A549 (cell line): ENCODE data around the gene PITPNC1. TPM values are rescaled to one million over a fixed set of nuclear protein-coding genes. Genes with fewer than 3 reads are reported as not detected.

Experiments used
- ATAC-seq, 2 experiments: fragments of 200-7000 bp in 1 of 2; fragments of >200 bp in 1 of 2; cut with Nextera tagmentation in 1 of 2; cut with Tn5 transposase in 1 of 2; 3 replicates each; pipeline versions ENCODE4 v1.8.0 to v1.9.1; 2018 to 2020; ENCODE audit warnings: mild to moderate bottlenecking in 1 of 2, moderate library complexity in 1 of 2
- CTCF ChIA-PET: fragments of 300-600 bp; sonication (Branson Sonifier 250); formaldehyde crosslinking; extraction: SDS; loops from one replicate; lab custom pipeline; 2021; ENCODE audit warnings: antibody characterized with exemption, inconsistent platforms; lab: Yijun Ruan, JAX
- POLR2A ChIA-PET: fragments of 350-600 bp; formaldehyde crosslinking; extraction: SDS; loops from one replicate; lab custom pipeline; 2021; ENCODE audit warnings: antibody characterized with exemption, inconsistent platforms; lab: Yijun Ruan, JAX
- DNase-seq, 2 experiments: peaks; one replicate each; pipeline versions ENCODE4 v3.0.0 to v3.0.0-alpha.2; 2011 to 2016; ENCODE audit warnings: low read depth in 1 of 2, low spot score in 1 of 2
- FAIRE-seq: peaks from 2 replicates; lab custom pipeline; 2011; peaks lifted over from hg19 to GRCh38; lab: Jason Lieb, UNC
- H3K27ac ChIP-seq, 2 experiments: fragments of >200 bp; sonication (Bioruptor Twin); formaldehyde crosslinking; 3 replicates each; pipeline ENCODE4 v1.5.1; 2016 to 2017
- H3K4me1 ChIP-seq: fragments of >200 bp; sonication (Bioruptor Twin); formaldehyde crosslinking; 3 replicates; pipeline ENCODE4 v1.6.1; 2016
- H3K4me2 ChIP-seq: fragments of >200 bp; sonication (Bioruptor Twin); formaldehyde crosslinking; 3 replicates; pipeline ENCODE4 v1.6.1; 2016
- H3K4me3 ChIP-seq: fragments of >200 bp; sonication (Bioruptor Twin); formaldehyde crosslinking; 3 replicates; pipeline ENCODE4 v1.5.1; 2016
- H3K9me3 ChIP-seq: fragments of >200 bp; sonication (Bioruptor Twin); formaldehyde crosslinking; 3 replicates; pipeline ENCODE4 v1.6.1; 2016
- BHLHE40 ChIP-seq: IDR thresholded peaks from 2 replicates; pipeline ENCODE4 v1.6.1; 2012; ENCODE audit warnings: low read depth, low read length, inconsistent platforms
- CBX8 ChIP-seq: fragments of 200-600 bp; sonication (generic); IDR thresholded peaks from 2 replicates; pipeline ENCODE4 v1.6.1; 2016
- CEBPB ChIP-seq, 2 experiments: fragments of >200 bp in 1 of 2; sonication (Bioruptor Twin) in 1 of 2; formaldehyde crosslinking in 1 of 2; IDR thresholded peaks; 2 replicates each; pipeline ENCODE4 v1.6.1; 2012 to 2016
- CHD2 ChIP-seq: fragments of 150-350 bp; IDR thresholded peaks from 2 replicates; pipeline ENCODE4 v1.6.1; 2014; ENCODE audit warnings: low read length; ENCODE audit not compliant: partially characterized antibody
- CHD4 ChIP-seq: fragments of 200-600 bp; sonication (generic); IDR thresholded peaks from 2 replicates; pipeline ENCODE4 v1.6.1; 2016; ENCODE audit warnings: antibody characterized with exemption, mild to moderate bottlenecking, borderline replicate concordance
- E2F6 ChIP-seq: IDR thresholded peaks from 2 replicates; pipeline ENCODE4 v1.6.1; 2012; ENCODE audit warnings: low read depth, borderline replicate concordance
- EHF ChIP-seq: fragments of 250-450 bp; sonication (Bioruptor Pico); IDR thresholded peaks from 2 replicates; pipeline ENCODE4 v1.5.0; 2020; ENCODE audit warnings: mild to moderate bottlenecking
- EP300 ChIP-seq, 2 experiments: fragments of >200 bp; sonication (Bioruptor Twin); formaldehyde crosslinking; IDR thresholded peaks; 2 replicates in 1 of 2; 3 replicates in 1 of 2; pipeline ENCODE4 v1.6.1; 2016 to 2017
- FOXS1 ChIP-seq: fragments of 250-450 bp; sonication (Bioruptor Pico); IDR thresholded peaks from 2 replicates; pipeline ENCODE4 v1.5.0; 2020; ENCODE audit warnings: mild to moderate bottlenecking, moderate library complexity
- HOXA7 ChIP-seq: fragments of 250-450 bp; sonication (Bioruptor Pico); IDR thresholded peaks from 2 replicates; pipeline ENCODE4 v1.5.0; 2020; ENCODE audit warnings: mild to moderate bottlenecking, moderate library complexity
- HOXB13 ChIP-seq: fragments of 250-450 bp; sonication (Bioruptor Pico); IDR thresholded peaks from 2 replicates; pipeline ENCODE4 v1.5.0; 2020; ENCODE audit warnings: low read depth, mild to moderate bottlenecking, moderate library complexity
- HOXB5 ChIP-seq: fragments of 250-450 bp; sonication (Bioruptor Pico); IDR thresholded peaks from 2 replicates; pipeline ENCODE4 v1.5.0; 2020; ENCODE audit warnings: mild to moderate bottlenecking, moderate library complexity
- KDM1A ChIP-seq: fragments of 200-600 bp; sonication (generic); IDR thresholded peaks from 2 replicates; pipeline ENCODE4 v1.6.1; 2016; ENCODE audit warnings: low read depth, mild to moderate bottlenecking
- MAFK ChIP-seq: fragments of 450-650 bp; IDR thresholded peaks from 2 replicates; pipeline ENCODE4 v1.6.1; 2014; ENCODE audit not compliant: partially characterized antibody
- NFE2L2 ChIP-seq: fragments of 150-350 bp; conservative IDR thresholded peaks from 2 replicates; pipeline ENCODE4 v1.6.1; 2014; ENCODE audit warnings: low read length
- NR3C1 ChIP-seq: fragments of >200 bp; sonication (Bioruptor Twin); formaldehyde crosslinking; IDR thresholded peaks from 3 replicates; pipeline ENCODE4 v1.6.1; 2017
- POLR2AphosphoS2 ChIP-seq: conservative IDR thresholded peaks from 2 replicates; pipeline ENCODE4 v1.6.1; 2012; ENCODE audit warnings: low read length, improper control_type of control experiment, inconsistent platforms
- RARB ChIP-seq: fragments of 250-450 bp; sonication (Bioruptor Pico); IDR thresholded peaks from 2 replicates; pipeline ENCODE4 v1.8.0; 2021; ENCODE audit warnings: mild to moderate bottlenecking, moderate library complexity
- SMC3 ChIP-seq: fragments of >200 bp; sonication (Bioruptor Twin); formaldehyde crosslinking; IDR thresholded peaks from 3 replicates; pipeline ENCODE4 v1.6.1; 2018; ENCODE audit warnings: inconsistent platforms
- TFCP2L1 ChIP-seq: fragments of 250-450 bp; sonication (Bioruptor Pico); IDR thresholded peaks from 2 replicates; pipeline ENCODE4 v1.5.0; 2021; ENCODE audit warnings: mild to moderate bottlenecking
- ZC3H11A ChIP-seq: fragments of 450-650 bp; IDR thresholded peaks from 2 replicates; pipeline ENCODE4 v1.6.1; 2014; ENCODE audit warnings: antibody characterized with exemption, mild to moderate bottlenecking
- ZFP36 ChIP-seq: fragments of 450-650 bp; IDR thresholded peaks from 2 replicates; pipeline ENCODE4 v1.6.1; 2014; ENCODE audit warnings: borderline replicate concordance; ENCODE audit not compliant: partially characterized antibody
- ZNF302 ChIP-seq: fragments of 250-450 bp; sonication (Bioruptor Pico); IDR thresholded peaks from 2 replicates; pipeline ENCODE4 v1.9.0; 2021; ENCODE audit warnings: inconsistent platforms, mild to moderate bottlenecking, moderate library complexity
- ZSCAN20 ChIP-seq: fragments of 250-450 bp; sonication (Bioruptor Pico); IDR thresholded peaks from 2 replicates; pipeline ENCODE4 v1.8.0; 2022; ENCODE audit warnings: mild to moderate bottlenecking, moderate library complexity
- WGBS: methylation state at CpG from one replicate; pipeline ENCODE4 v1.1.6; 2017; ENCODE audit errors: missing lambda C conversion rate; 5-methylcytosine and 5-hydroxymethylcytosine counted together
- polyA plus RNA-seq, 4 experiments: library from polyadenylated mRNA; depleted of rRNA in 3 of 4; stranded (reverse); fragments of >200 nt; fragmentation: RNase III in 1 of 4; extraction: RNeasy Plus Mini Kit Qiagen cat#74134 plus additional on column Dnase treatment in 1 of 4; gene quantifications; 2 replicates in 3 of 4; 3 replicates in 1 of 4; pipeline ENCODE4 v1.2.3, GENCODE V29; 2011 to 2017
- TF ChIP-seq, protein P1 (sequence below): fragments of 150-350 bp; IDR thresholded peaks from 2 replicates; pipeline ENCODE4 v1.6.1; 2014; ENCODE audit warnings: low read depth, mild to moderate bottlenecking, low read length
- TF ChIP-seq, protein P2 (sequence below): fragments of 450-650 bp; IDR thresholded peaks from 2 replicates; pipeline ENCODE4 v1.6.1; 2014; ENCODE audit warnings: antibody characterized with exemption
- TF ChIP-seq, protein P3 (sequence below): IDR thresholded peaks from 2 replicates; pipeline ENCODE4 v1.6.1; 2012
- TF ChIP-seq, protein P4 (sequence below): IDR thresholded peaks from 2 replicates; pipeline ENCODE4 v1.6.1; 2012
- TF ChIP-seq, protein P5 (sequence below): fragments of 200-600 bp; sonication (generic); IDR thresholded peaks from 2 replicates; pipeline ENCODE4 v1.6.1; 2016; ENCODE audit warnings: antibody characterized with exemption, mild to moderate bottlenecking, moderate library complexity

Gene PITPNC1
- polyA plus RNA-seq, 2 of the 4 experiments (the other 2 are of a cell fraction) = 3.7 to 11.2 TPM

DNA sequence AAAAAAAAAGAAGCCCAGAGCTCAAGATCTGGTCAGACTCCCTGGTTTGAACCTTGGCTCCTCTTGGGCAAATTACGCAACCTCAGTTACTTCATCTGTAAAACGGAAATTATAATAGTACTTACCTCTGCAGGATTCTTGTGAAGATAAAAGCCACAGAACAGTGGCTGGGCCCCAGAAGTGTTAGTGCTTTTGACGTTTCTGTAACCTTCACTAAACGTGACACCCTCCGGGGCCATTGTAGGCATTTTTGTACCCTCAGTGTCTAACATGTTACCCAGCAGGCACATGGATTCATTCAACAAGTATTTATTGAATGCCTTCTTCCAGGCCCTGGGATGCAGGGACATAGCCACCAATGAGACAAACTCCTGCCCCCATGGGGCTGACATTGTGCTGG lies 58.0 kb downstream of the PITPNC1 start:
- H3K4me2 ChIP-seq = no peak overlapping the region
- H3K9me3 ChIP-seq = no peaks in the 10 kb centered on the region
- H3K4me3 ChIP-seq = no peak overlapping the region
- H3K27ac ChIP-seq = no peak overlapping the region
- CTCF ChIA-PET = interaction anchor here (1.2 to 4.9 kb wide), 3 partner anchors 35 to 56 kb away, joined by 4 to 30 read pairs (median 7); no protein-coding TSS in a partner anchor
- ATAC-seq (no peak), FAIRE-seq (no peak), DNase-seq (no peak)
- H3K4me1 ChIP-seq = peaks cover 14% of the 10 kb centered on the region
- TF ChIP-seq RARB (CRISPR knock-in tag) (no peak), CEBPB (IDR thresholded peaks at IDR 0.05) (peak; percentile 51; a peak in 2 of 4 replicates), HOXA7 (CRISPR knock-in tag) (no peak)
- 84% methylated on average over 5 of the region's 5 CpGs for WGBS
- POLR2A ChIA-PET = no interaction called here

DNA sequence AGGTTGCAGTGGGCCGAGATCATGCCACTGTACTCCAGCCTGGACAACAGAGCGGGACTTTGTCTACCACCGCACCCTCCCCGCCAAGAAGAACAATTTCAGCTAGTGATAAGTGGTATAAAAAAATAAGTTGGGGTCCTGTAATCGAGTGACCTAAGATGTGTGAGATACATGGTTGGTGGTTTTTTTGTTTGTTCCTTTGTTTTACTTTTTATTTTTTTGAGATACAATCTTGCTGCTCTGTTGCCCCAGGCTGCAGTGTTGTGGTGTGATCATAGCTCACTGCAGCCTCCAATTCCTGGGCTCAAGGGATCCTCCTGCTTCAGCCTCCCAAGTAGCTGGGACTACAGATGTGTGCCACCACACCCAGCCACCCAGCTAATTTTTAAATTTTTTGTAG lies 58.7 kb downstream of the PITPNC1 start:
- no peaks in the 10 kb centered on the region for H3K9me3 ChIP-seq
- CTCF ChIA-PET = interaction anchor here (1.2 to 1.7 kb wide), 3 partner anchors 34 to 57 kb away, joined by 4 to 7 read pairs (median 6); no protein-coding TSS in a partner anchor
- POLR2A ChIA-PET = no interaction called here
- H3K4me3 ChIP-seq = no peak overlapping the region
- TF ChIP-seq CHD4 (no peak), EHF (CRISPR knock-in tag) (no peak), NFE2L2 (no peak), SMC3 (no peak), ZC3H11A (no peak), ZFP36 (no peak), KDM1A (no peak), TFCP2L1 (CRISPR knock-in tag) (no peak), ZSCAN20 (no peak), FOXS1 (CRISPR knock-in tag) (no peak)
- TF ChIP-seq, protein P1, sequence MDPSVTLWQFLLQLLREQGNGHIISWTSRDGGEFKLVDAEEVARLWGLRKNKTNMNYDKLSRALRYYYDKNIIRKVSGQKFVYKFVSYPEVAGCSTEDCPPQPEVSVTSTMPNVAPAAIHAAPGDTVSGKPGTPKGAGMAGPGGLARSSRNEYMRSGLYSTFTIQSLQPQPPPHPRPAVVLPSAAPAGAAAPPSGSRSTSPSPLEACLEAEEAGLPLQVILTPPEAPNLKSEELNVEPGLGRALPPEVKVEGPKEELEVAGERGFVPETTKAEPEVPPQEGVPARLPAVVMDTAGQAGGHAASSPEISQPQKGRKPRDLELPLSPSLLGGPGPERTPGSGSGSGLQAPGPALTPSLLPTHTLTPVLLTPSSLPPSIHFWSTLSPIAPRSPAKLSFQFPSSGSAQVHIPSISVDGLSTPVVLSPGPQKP = no peak
- TF ChIP-seq, protein P2, sequence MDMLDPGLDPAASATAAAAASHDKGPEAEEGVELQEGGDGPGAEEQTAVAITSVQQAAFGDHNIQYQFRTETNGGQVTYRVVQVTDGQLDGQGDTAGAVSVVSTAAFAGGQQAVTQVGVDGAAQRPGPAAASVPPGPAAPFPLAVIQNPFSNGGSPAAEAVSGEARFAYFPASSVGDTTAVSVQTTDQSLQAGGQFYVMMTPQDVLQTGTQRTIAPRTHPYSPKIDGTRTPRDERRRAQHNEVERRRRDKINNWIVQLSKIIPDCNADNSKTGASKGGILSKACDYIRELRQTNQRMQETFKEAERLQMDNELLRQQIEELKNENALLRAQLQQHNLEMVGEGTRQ = no peak
- TF ChIP-seq, protein P3, sequence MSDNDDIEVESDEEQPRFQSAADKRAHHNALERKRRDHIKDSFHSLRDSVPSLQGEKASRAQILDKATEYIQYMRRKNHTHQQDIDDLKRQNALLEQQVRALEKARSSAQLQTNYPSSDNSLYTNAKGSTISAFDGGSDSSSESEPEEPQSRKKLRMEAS = no peak
- TF ChIP-seq, all 56 proteins: peak for 0
- Histone ChIP-seq H3K4me2 (no peak overlapping the region), H3K27ac (no peak overlapping the region), H3K4me1 (peaks cover 21% of the 10 kb centered on the region)
- FAIRE-seq (no peak), DNase-seq (no peak), ATAC-seq (no peak)
- 84% methylated on average over 5 of the region's 5 CpGs for WGBS

- DNase-seq (no peak), ATAC-seq (no peak), FAIRE-seq (no peak)
- Histone ChIP-seq H3K4me1 (peaks cover 22% of the 10 kb centered on the region), H3K9me3 (no peaks in the 10 kb centered on the region), H3K27ac (no peak overlapping the region), H3K4me2 (no peak overlapping the region), H3K4me3 (no peak overlapping the region)
- 86% methylated on average over 10 of the region's 10 CpGs for whole genome bisulfite sequencing
- ChIA-PET CTCF (interaction anchor here (1.2 to 1.8 kb wide), 3 partner anchors 39 to 57 kb away, joined by 4 to 7 read pairs (median 6); no protein-coding TSS in a partner anchor), POLR2A (no interaction called here)
- TF ChIP-seq E2F6 (no peak), CHD2 (no peak), MAFK (no peak), NR3C1 (no peak), FOXS1 (CRISPR knock-in tag) (no peak), ZFP36 (no peak), BHLHE40 (no peak), HOXB13 (no peak), EP300 (IDR thresholded peaks at IDR 0.05) (no peak), HOXA7 (CRISPR knock-in tag) (no peak), POLR2AphosphoS2 (no peak), HOXB5 (CRISPR knock-in tag) (no peak), ZNF302 (no peak), CEBPB (IDR thresholded peaks at IDR 0.05) (no peak), CBX8 (no peak)
- TF ChIP-seq, protein P4, sequence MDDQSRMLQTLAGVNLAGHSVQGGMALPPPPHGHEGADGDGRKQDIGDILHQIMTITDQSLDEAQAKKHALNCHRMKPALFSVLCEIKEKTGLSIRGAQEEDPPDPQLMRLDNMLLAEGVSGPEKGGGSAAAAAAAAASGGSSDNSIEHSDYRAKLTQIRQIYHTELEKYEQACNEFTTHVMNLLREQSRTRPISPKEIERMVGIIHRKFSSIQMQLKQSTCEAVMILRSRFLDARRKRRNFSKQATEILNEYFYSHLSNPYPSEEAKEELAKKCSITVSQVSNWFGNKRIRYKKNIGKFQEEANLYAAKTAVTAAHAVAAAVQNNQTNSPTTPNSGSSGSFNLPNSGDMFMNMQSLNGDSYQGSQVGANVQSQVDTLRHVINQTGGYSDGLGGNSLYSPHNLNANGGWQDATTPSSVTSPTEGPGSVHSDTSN = no peak
- TF ChIP-seq, protein P5, sequence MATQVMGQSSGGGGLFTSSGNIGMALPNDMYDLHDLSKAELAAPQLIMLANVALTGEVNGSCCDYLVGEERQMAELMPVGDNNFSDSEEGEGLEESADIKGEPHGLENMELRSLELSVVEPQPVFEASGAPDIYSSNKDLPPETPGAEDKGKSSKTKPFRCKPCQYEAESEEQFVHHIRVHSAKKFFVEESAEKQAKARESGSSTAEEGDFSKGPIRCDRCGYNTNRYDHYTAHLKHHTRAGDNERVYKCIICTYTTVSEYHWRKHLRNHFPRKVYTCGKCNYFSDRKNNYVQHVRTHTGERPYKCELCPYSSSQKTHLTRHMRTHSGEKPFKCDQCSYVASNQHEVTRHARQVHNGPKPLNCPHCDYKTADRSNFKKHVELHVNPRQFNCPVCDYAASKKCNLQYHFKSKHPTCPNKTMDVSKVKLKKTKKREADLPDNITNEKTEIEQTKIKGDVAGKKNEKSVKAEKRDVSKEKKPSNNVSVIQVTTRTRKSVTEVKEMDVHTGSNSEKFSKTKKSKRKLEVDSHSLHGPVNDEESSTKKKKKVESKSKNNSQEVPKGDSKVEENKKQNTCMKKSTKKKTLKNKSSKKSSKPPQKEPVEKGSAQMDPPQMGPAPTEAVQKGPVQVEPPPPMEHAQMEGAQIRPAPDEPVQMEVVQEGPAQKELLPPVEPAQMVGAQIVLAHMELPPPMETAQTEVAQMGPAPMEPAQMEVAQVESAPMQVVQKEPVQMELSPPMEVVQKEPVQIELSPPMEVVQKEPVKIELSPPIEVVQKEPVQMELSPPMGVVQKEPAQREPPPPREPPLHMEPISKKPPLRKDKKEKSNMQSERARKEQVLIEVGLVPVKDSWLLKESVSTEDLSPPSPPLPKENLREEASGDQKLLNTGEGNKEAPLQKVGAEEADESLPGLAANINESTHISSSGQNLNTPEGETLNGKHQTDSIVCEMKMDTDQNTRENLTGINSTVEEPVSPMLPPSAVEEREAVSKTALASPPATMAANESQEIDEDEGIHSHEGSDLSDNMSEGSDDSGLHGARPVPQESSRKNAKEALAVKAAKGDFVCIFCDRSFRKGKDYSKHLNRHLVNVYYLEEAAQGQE = no peak
Observed at GRCh38 chr17:67436233-67436632, 59.2 kb downstream of the PITPNC1 start.
